Measurements from ENCODE around the gene NLRP3.

GRCh38 chr1:247437551-247438505, 21.9 kb downstream of the NLRP3 start:
- TF ChIP-seq, protein P1, sequence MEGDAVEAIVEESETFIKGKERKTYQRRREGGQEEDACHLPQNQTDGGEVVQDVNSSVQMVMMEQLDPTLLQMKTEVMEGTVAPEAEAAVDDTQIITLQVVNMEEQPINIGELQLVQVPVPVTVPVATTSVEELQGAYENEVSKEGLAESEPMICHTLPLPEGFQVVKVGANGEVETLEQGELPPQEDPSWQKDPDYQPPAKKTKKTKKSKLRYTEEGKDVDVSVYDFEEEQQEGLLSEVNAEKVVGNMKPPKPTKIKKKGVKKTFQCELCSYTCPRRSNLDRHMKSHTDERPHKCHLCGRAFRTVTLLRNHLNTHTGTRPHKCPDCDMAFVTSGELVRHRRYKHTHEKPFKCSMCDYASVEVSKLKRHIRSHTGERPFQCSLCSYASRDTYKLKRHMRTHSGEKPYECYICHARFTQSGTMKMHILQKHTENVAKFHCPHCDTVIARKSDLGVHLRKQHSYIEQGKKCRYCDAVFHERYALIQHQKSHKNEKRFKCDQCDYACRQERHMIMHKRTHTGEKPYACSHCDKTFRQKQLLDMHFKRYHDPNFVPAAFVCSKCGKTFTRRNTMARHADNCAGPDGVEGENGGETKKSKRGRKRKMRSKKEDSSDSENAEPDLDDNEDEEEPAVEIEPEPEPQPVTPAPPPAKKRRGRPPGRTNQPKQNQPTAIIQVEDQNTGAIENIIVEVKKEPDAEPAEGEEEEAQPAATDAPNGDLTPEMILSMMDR (IDR thresholded peaks at IDR 0.05; ENCODE audit: insufficient read depth, low read depth, low read length): no peak
- no peak for TF ChIP-seq EZH2 (IDR thresholded peaks at IDR 0.05; ENCODE audit: insufficient read depth, low read length)
